T-helper 9 cell (primary cell): Measurements from ENCODE around the gene DDX31.
"Not testable (repeated sequence)": the region's sequence is repeated elsewhere in the genome, so short reads cannot be mapped to it uniquely, and the experiment has no call there.

Experiments used
- DNase-seq: peaks from one replicate; pipeline ENCODE4 v3.0.0-alpha.2; 2020

The DDX31 gene

GRCh38 chr9:132575811-132576210 lies 94.0 kb downstream of the DDX31 start:
- DNase-seq = no peak

GRCh38 chr9:132575005-132575609 lies 94.7 kb downstream of the DDX31 start:
- peak; percentile 45 for DNase-seq

DNA sequence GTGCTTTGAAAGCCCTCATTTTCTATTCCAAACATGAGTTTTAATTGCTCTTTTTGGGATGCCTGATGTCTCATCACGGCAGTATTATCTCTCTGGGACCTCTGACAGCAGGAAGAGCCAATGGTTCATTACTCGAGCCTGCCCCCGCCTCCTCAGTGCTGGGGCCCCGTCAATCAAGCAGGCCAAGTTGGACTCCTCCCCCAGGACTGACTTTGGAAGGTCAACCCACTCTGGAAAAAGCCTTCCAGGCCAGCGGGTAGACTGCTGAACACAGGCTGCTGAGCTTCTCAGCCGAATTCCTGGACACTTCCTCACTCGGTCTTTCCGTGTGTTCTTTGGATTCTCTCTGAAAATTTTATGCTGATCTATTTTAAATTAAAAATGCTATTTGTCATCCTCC lies 96.9 kb downstream of the DDX31 start:
- no peak for DNase-seq

- DNase-seq = no peak
These were observed 97.8 kb downstream of the DDX31 start for GRCh38 chr9:132571806-132572600.

DNA sequence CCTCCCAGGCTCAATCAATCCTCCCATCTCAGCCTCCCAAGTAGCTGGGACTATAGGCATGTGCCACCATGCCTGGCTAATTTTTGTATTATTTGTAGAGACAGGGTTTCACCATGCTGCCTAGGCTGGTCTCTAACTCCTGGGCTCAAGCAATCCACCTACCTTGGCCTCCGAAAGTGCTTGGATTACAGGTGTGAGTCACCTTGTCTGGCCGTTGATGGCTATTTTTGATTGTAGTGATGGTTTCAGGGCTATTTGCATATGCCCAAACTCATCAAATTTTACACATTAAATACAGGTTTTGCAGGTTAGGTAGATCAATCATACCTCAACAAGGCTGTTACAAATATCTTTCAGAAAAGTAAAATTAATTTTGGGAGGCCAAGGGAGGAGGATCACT lies 101.0 kb downstream of the DDX31 start:
- not testable (repeated sequence) for DNase-seq

GRCh38 chr9:132564526-132564925 lies 105.3 kb downstream of the DDX31 start:
- no peak for DNase-seq

GRCh38 chr9:132562306-132562573 lies 107.5 kb downstream of the DDX31 start:
- DNase-seq = no peak

- no peak for DNase-seq
These were observed 109.1 kb downstream of the DDX31 start for GRCh38 chr9:132560616-132561202.

- no peak for DNase-seq
These were observed 110.1 kb downstream of the DDX31 start for GRCh38 chr9:132559711-132560110.

GRCh38 chr9:132557159-132557558 lies 112.6 kb downstream of the DDX31 start:
- no peak for DNase-seq

GRCh38 chr9:132556714-132557113 lies 113.1 kb downstream of the DDX31 start:
- DNase-seq = no peak

DNA sequence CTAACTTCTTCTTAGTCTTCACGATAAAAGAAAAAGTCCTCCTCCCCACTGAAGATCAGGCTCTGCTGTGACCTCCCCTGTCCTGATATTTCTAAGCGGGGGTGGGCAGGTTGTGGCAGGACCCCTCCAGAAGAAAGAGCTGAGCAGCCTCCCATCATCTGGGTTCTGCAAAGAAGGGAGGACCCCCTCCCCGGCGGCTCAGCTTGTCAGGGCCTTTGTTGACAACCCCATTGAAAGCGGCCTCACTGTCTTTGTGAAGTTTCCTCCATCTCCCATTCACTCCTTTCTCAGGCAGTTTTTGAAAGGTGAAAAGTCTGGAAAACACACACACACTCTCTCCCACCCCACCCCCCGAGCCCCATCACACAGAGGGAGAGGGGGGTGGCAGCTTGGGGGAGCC lies 113.5 kb downstream of the DDX31 start:
- DNase-seq = no peak

DNA sequence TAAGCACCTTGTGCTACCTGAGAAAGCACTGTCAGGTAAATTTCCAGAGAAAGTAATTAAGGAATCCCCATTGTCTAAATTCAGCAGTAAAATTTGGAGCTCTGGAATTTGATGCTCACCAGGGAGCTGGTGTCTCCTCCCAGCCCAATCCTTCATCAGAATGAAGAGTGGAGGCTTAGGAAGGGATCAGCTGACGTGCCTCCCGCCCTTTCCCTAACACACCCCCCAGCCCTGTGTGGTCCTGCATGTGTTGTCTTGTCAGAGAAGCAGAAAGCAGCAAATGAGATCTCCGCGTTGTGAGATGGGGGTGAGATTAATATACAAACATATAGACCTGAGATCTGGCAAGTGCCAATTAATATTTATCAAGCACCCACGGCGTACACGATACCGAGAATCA lies 114.3 kb downstream of the DDX31 start:
- DNase-seq = no peak

DNA sequence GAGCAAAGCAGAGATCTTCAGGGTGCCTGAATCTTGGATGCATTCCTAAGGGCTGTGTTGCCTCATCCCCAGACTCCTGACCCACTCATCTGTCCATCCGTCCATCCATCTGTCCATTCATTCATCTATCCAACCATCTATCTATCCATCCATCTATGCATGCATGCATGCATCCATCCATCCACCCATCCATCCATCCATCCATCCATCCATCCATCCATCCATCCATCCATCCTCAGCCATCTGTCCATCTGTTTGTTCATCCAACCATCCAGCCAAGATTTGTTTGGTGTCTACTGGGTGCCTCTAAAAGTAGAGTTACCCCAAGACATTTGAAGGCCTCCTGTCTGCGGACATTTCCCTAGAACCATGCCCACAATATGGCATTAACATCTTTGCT lies 115.0 kb downstream of the DDX31 start:
- DNase-seq = no peak

GRCh38 chr9:132552041-132552440 lies 117.7 kb downstream of the DDX31 start:
- no peak for DNase-seq

DNA sequence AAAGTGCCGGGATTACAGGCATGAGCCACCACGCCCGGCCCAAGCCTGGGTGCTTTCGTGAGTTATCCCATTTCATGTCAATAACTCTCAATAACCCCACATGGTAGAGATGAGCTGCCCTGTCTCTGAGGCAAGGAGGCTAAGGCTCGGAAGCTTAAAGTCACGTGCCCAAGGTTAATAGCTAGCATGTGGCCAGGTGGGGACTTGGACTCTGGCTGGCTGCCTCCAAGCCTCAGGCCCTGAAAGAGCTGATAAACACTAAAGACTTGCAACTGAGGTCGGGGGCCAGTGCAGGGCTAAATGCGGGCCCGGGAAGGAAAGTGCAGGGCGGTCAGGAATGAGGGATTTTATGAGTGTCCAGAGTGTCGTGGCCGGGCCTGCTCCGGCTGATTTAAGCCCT lies 118.2 kb downstream of the DDX31 start:
- DNase-seq = no peak

DNA sequence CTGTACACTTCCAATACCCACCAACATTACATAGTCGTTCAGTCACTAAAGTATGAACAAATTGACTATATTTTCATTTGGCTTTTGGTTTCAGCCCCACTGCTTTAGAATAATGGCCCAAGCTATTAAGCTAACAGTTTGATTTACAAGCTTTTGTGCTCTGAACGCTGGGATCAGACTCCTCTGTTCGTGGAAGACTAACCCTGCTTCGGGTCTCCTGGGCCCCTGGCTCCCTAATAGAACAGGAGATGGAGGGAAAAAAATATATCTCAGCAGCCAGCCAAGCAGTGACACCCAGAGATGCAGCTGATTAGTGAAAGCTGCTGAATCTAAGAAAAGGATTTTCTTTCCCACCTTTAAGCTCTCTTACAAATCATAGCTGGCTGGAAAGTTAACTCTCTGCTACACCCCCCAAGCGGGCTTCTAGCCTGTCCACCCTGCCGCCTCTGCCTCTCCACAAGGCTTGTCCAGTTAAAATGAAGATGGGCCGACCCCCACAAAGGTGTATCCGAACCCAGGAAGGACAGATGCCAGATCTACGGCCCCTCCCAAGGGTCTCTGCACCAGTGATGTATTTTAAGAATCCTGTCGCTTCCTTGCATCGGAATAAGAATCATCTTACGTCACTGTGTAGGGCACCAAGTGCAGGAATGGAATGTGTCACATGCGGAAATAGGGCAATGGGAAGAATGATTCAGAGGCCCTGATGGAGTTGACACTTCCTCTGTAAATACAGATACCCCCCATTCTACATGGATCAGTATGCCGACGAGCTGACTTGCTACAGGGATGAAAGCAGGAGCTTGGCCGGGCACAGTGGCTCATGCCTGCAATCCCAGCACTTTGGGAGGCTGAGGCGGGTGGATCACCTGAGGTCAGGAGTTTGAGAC lies 120.8 kb downstream of the DDX31 start:
- DNase-seq = no peak

DNA sequence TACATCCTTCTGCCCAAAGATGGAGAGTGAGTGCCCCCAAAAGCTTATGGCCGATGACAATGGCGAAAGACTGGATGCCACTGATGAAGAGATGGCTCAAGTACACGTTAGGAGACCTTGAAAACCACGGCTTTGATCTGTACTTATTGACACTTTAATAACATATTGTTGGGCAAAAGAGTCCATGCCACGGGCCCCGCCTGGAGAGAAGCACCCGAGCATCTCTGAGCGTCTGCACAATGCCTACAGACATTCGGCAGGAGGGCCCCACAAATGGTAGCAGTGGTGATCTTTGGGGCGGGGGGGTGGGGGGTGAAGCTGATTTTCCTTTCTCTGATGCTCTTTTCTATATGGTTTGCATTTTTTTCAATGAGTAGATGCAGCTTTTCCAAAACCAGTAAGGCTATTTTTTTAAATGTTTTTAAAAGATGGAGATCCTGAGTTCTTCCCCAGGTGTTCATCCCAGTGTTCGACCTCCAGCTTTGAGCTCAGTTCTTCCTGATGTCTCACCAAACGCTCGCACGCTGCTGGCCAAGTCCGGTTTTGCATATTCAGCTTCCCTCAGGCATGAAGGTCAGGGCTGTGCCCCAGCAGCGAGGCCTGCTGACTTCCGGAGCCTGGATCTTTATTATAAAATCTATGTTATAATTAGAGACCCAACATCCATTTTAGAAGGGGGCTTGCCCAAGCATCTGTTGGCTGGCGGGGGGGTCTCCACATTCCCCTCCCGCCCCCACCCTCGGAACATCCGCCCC lies 121.6 kb downstream of the DDX31 start:
- DNase-seq = no peak

DNA sequence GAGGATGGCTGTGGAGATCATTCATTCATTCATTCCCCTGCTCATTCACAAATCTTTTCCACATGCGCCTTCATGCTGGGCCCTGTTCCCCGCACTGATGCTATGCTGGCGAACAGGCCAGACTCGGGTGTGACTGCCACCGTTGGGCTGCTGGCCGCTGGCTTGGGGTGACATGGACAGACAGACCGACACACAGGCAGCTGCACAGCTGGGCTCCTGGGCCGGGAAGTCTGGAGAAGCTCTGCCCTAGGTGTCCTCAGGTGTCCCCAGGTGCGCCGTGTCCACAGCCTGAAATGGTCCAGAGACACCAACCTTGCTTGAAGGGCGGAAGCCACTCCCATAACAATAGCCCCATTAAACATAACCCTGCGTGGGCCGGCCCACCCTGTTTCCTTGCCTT lies 122.3 kb downstream of the DDX31 start:
- no peak for DNase-seq

- no peak for DNase-seq
These were observed 122.7 kb downstream of the DDX31 start for GRCh38 chr9:132547052-132547431.

GRCh38 chr9:132546148-132547051 lies 123.4 kb downstream of the DDX31 start:
- no peak for DNase-seq

DNA sequence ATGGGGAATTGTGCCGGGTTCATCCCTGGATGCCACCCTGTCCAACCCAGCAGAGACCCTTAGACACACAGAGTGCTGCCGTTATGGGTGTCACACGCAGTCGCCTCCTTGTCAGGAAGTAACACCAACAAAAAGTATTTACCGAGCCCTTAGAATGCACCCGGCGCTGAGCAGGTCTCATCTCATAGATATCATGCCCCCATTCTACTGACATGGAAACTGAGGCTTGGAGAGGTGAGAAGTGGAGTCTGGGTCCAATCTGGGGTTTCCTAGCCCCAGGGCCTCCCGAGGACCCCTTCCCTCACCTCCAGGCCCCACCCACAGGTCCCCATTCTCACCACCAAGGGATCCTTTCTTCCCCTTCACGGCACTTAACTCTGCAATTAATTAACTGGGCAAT lies 124.2 kb downstream of the DDX31 start:
- DNase-seq = no peak
